ENCODE data around the gene C2orf76.

DNA sequence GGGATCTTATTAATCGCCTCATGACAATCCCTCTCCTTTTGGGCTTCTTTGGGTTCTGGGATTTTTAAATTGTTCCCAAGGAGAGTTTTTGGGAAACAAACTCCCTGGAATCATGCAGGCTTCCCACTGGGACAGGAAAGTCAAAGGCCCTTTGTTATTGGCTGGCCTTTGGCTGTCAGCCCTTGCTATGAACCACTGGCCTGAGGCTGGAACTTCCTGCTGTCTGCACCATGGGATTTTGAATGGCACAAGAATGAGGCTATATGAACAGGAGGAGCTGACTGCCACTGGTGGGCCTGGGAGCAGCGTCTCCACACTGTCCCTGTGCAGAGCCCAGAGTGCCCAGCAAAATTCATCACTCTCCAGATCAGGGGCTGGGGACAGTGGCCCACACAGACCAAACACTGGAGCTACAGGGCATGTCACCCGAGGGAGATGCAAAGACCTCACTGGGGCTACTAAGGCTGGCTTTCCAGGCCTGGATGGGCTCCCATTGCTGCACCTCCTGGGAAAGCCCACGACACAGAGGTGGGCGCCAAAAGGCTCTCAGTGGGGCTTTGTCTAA, 107.3 kb downstream of the C2orf76 start:
- TF ChIP-seq EZH2phosphoT487 (IDR thresholded peaks at IDR 0.05; ENCODE audit: insufficient read depth, low read depth) (no peak), EZH2 (IDR thresholded peaks at IDR 0.05; ENCODE audit: insufficient read depth, poor library complexity, severe bottlenecking) (no peak)
